LNCaP clone FGC (cell line): ENCODE data around the gene RSPH1.

Source experiments
- DNase-seq: peaks from one replicate; pipeline ENCODE4 v3.0.0-alpha.2; 2011; ENCODE audit warnings: low read depth
- H3K4me3 ChIP-seq: 2 replicates; pipeline ENCODE4 v1.5.1; 2011; ENCODE audit warnings: mild to moderate bottlenecking, low read depth, low read length, control low read depth
- CTCF ChIP-seq: IDR thresholded peaks from 2 replicates; pipeline ENCODE4 v1.5.1; 2012; ENCODE audit warnings: mild to moderate bottlenecking; ENCODE audit not compliant: control insufficient read depth, insufficient read depth; ENCODE audit errors: extremely low read depth

RSPH1 gene

GRCh38 chr21:42459082-42459460, 37.0 kb downstream of the RSPH1 start:
- no peak for TF ChIP-seq CTCF
- H3K4me3 ChIP-seq = no peak overlapping the region
- no peak for DNase-seq

- no peak for DNase-seq
- no peak overlapping the region for H3K4me3 ChIP-seq
- no peak for TF ChIP-seq CTCF
Measured at GRCh38 chr21:42456457-42456856, 39.6 kb downstream of the RSPH1 start.

- DNase-seq = no peak
- no peak overlapping the region for H3K4me3 ChIP-seq
- no peak for TF ChIP-seq CTCF
Measured at GRCh38 chr21:42455754-42456440, 40.1 kb downstream of the RSPH1 start.

- no peak for DNase-seq
- TF ChIP-seq CTCF = no peak
- H3K4me3 ChIP-seq = no peak overlapping the region
Measured at GRCh38 chr21:42455196-42455595, 40.8 kb downstream of the RSPH1 start.

- no peak for TF ChIP-seq CTCF
- no peak for DNase-seq
- H3K4me3 ChIP-seq = no peak overlapping the region
Measured at GRCh38 chr21:42454786-42455185, 41.2 kb downstream of the RSPH1 start.

GRCh38 chr21:42453986-42454570, 41.9 kb downstream of the RSPH1 start:
- no peak overlapping the region for H3K4me3 ChIP-seq
- no peak for DNase-seq
- no peak for TF ChIP-seq CTCF
